Activated CD8-positive, alpha-beta T cell treated with anti-CD3 and anti-CD28 coated beads, Interleukin-2, amount 10 ng/mL, durations not matched to agents 7 days and 5 days (primary cell): ENCODE data around the gene STX8. TPM values are rescaled to one million over a fixed set of nuclear protein-coding genes. Genes with fewer than 3 reads are reported as not detected.
A peak's percentile ranks its signal among the peaks of the same experiment; 100 is the strongest.

Source experiments
- ATAC-seq: fragments of 150-1000 bp; cut with Tn5 transposase; one replicate; pipeline ENCODE4 v1.10.0; 2021; ENCODE audit warnings: moderate library complexity
- CTCF ChIA-PET: fragments of 350-600 bp; sonication (Branson Sonifier 250); formaldehyde crosslinking; loops from one replicate; lab custom pipeline; 2021; ENCODE audit warnings: antibody characterized with exemption; lab: Charles Lee
- POLR2A ChIA-PET: fragments of 350-600 bp; sonication (Branson Sonifier 250); formaldehyde crosslinking; loops from one replicate; lab custom pipeline; 2021; ENCODE audit warnings: antibody characterized with exemption; lab: Charles Lee
- DNase-seq: peaks from one replicate; pipeline ENCODE4 v3.0.0-alpha.2; 2020
- H3K27ac Mint-ChIP-seq: one replicate; pipeline ENCODE4 v1.8.0; 2021; ENCODE audit warnings: mild to moderate bottlenecking, mixed read lengths
- H3K27me3 Mint-ChIP-seq: one replicate; pipeline ENCODE4 v1.8.0; 2021; ENCODE audit warnings: low read depth, mixed read lengths
- H3K36me3 Mint-ChIP-seq: one replicate; pipeline ENCODE4 v1.8.0; 2021; ENCODE audit warnings: low read depth, mixed read lengths
- H3K4me1 Mint-ChIP-seq: one replicate; pipeline ENCODE4 v1.8.0; 2021; ENCODE audit warnings: low read depth, mixed read lengths
- H3K4me3 Mint-ChIP-seq: one replicate; pipeline ENCODE4 v1.8.0; 2021; ENCODE audit warnings: mild to moderate bottlenecking, mixed read lengths
- H3K9me3 Mint-ChIP-seq: one replicate; pipeline ENCODE4 v1.8.0; 2022; ENCODE audit warnings: mixed read lengths; ENCODE audit not compliant: insufficient read depth
- total RNA-seq, 2 experiments: library from RNA; stranded (reverse); gene quantifications; one replicate each; pipeline ENCODE4 v1.2.3, GENCODE V29; 2021

Gene STX8
- total RNA-seq, 2 experiments from 2014 or later: 71.0 to 78.5 TPM

DNA sequence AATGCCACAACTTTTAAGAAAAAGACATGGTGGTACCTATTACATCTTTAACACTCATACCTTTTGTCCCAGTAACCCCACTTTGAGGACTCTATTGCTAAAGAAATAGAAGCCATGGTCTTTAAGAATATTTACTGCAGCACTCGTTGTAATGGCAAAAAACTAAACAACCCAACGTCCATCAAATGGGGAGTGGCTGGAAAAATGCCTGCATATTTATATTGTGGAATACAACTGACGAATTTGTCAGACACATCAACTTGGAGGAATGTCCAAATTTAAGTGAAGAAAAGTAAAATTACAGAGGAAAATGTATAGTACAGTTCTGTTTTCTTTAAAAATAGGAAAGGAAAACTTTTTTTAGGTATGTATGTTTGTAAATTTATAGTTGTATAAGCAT is 47.8 kb downstream of the STX8 start:
- Mint-ChIP-seq H3K4me3 (no peak overlapping the region), H3K27me3 (no peaks in the 10 kb centered on the region), H3K4me1 (peaks cover 6% of the 10 kb centered on the region), H3K9me3 (no peaks in the 10 kb centered on the region), H3K27ac (no peak overlapping the region), H3K36me3 (no peaks in the 10 kb centered on the region)
- ATAC-seq (no peak), DNase-seq (no peak)
- ChIA-PET POLR2A (no interaction called here), CTCF (interaction anchor here (1.0 kb wide), 1 partner anchor 7 kb away, joined by 3 read pairs; no protein-coding TSS in a partner anchor)

DNA sequence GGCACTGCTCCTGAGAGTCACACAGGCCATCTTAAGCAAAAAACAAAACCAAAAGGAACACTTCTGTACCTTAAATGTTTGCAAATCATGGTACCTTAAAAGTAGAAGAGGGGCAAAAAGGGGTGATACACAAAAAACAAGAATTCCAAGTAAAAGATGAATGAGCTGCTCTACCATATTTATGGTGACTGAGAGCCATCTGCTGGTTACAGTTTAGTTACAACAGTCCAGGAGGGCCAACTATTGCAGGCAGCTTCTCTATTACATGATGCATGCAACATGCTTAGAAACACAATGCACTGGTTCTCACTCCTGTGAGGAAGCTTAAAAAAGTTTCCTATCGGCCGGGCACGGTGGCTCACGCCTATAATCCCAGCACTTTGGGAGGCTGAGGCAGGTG is 53.5 kb downstream of the STX8 start:
- Mint-ChIP-seq H3K27me3 (no peaks in the 10 kb centered on the region), H3K4me3 (no peak overlapping the region), H3K4me1 (peaks cover 13% of the 10 kb centered on the region), H3K9me3 (no peaks in the 10 kb centered on the region), H3K36me3 (no peaks in the 10 kb centered on the region), H3K27ac (no peak overlapping the region)
- ChIA-PET POLR2A (no interaction called here), CTCF (interaction anchor here (0.8 to 1.8 kb wide), 9 partner anchors 9 to 407 kb away, joined by 3 to 8 read pairs (median 4); no protein-coding TSS in a partner anchor)
- no peak for ATAC-seq
- peak; percentile 32 for DNase-seq

DNA sequence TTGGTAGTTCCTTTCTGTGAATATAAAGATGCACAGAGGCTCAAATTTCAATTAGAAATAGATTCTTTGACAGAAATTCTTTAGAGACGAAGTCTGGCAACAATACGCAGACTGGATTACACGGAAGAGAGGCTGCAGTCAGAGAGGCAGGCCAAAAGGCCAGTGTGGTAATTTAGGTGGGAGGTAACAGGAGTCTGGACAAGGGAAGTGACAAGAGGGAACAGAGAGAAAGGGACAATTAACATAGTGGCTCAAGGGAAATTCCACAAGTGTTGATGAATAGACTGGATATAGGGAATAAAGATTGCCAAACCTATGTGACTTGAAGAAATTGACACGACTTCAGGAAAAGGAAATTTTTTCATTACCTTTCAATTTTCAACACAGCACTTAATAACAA is 54.6 kb downstream of the STX8 start:
- no peak for ATAC-seq
- Mint-ChIP-seq H3K27me3 (no peaks in the 10 kb centered on the region), H3K9me3 (no peaks in the 10 kb centered on the region), H3K36me3 (no peaks in the 10 kb centered on the region), H3K27ac (no peak overlapping the region), H3K4me3 (no peak overlapping the region), H3K4me1 (peaks cover 16% of the 10 kb centered on the region)
- ChIA-PET CTCF (interaction anchor here (0.7 to 1.8 kb wide), 2 partner anchors 118 to 338 kb away, joined by 3 to 6 read pairs; no protein-coding TSS in a partner anchor), POLR2A (no interaction called here)
- no peak for DNase-seq

DNA sequence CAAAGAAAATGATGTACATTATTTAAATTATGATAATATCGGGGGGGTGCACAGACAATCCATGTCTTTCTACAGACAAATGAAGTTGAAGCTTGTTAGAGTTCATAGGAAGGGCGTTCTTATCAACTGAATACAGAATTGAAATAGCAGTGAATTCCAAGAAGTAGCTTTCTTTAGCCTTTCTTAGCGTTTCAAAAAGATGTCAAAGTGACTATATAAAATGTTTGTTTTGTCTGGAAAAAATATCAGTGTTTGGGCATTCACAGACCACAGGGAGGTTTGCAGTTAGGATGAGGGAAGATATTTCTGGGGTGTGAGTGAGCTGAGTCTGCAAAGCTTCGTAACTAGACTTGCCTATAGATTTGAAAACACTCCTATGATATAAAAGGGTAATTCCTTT is 55.0 kb downstream of the STX8 start:
- ATAC-seq: no peak
- ChIA-PET POLR2A (no interaction called here), CTCF (interaction anchor here (0.7 to 1.8 kb wide), 3 partner anchors 8 to 337 kb away, joined by 3 to 6 read pairs (median 3); no protein-coding TSS in a partner anchor)
- peaks cover 16% of the 10 kb centered on the region for H3K4me1 Mint-ChIP-seq
- no peaks in the 10 kb centered on the region for H3K36me3 Mint-ChIP-seq
- no peak overlapping the region for H3K27ac Mint-ChIP-seq
- no peak overlapping the region for H3K4me3 Mint-ChIP-seq
- H3K9me3 Mint-ChIP-seq: no peaks in the 10 kb centered on the region
- DNase-seq: no peak
- H3K27me3 Mint-ChIP-seq: no peaks in the 10 kb centered on the region

DNA sequence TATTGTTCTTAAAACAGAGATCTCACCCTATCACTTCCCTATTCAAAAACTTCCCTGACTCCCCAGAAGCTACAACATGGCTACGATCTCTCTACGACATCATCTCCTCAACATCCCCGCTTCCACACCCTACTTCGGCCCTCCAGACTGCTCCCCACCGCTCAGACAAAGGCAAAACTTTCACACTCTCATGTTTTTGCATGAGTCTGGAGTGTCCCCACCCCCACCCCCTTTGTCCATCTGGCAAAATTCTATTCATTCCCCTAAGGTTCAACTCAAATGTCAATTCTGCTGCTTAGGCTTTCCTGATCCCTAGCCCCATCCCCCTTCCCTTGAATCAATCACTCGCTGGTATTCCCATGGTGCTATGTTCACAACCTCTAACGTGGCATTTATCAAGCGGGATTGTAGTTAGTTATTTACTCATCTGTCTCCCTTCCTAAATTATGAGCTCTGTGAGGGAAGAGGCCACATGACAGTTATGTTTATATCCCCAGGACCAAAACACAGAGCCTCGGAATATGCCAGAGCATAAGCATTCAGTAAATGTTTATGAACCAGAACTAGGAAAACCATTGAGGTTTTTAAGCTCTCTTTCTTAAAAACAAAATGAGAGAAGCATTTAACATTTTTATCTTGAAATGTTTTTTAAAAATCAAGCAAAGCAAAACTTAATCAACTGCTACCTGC is 55.9 kb downstream of the STX8 start:
- no peak for ATAC-seq
- ChIA-PET POLR2A (no interaction called here), CTCF (interaction anchor here (0.7 to 1.8 kb wide), 2 partner anchors 9 to 117 kb away, joined by 3 to 6 read pairs; no protein-coding TSS in a partner anchor)
- no peak overlapping the region for H3K4me3 Mint-ChIP-seq
- no peak for DNase-seq
- no peak overlapping the region for H3K27ac Mint-ChIP-seq
- H3K36me3 Mint-ChIP-seq: no peaks in the 10 kb centered on the region
- peaks cover 16% of the 10 kb centered on the region for H3K4me1 Mint-ChIP-seq
- H3K27me3 Mint-ChIP-seq: no peaks in the 10 kb centered on the region
- H3K9me3 Mint-ChIP-seq: no peaks in the 10 kb centered on the region

DNA sequence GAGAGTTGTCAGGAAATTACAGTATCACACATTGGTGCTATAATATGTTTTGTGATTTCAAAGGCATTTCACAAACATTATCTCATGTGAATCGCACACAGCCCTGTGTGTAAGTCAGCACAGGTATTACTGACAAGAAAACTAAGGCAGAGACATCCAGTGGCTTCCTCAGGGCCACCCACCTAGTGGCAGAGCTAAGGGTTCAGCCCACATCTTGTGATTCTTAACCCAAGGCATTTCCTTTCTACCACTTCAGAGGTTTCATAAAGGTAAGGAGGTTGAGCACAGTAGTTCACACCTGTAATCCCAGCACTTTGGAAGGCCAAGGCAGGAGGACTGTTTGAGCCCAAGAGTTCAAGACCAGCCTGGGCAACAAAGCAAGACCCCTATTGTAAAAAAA is 58.2 kb downstream of the STX8 start:
- H3K27me3 Mint-ChIP-seq: no peaks in the 10 kb centered on the region
- CTCF ChIA-PET: interaction anchor here (1.4 kb wide), 1 partner anchor 47 kb away, joined by 4 read pairs; no protein-coding TSS in a partner anchor
- ATAC-seq (peak; percentile 90), DNase-seq (peak; percentile 60)
- H3K4me1 Mint-ChIP-seq: peaks cover 16% of the 10 kb centered on the region
- H3K4me3 Mint-ChIP-seq: no peak overlapping the region
- no peaks in the 10 kb centered on the region for H3K9me3 Mint-ChIP-seq
- H3K36me3 Mint-ChIP-seq: no peaks in the 10 kb centered on the region
- POLR2A ChIA-PET: interaction anchor here (0.7 kb wide), 1 partner anchor 48 kb away, joined by 3 read pairs; no protein-coding TSS in a partner anchor
- no peak overlapping the region for H3K27ac Mint-ChIP-seq

DNA sequence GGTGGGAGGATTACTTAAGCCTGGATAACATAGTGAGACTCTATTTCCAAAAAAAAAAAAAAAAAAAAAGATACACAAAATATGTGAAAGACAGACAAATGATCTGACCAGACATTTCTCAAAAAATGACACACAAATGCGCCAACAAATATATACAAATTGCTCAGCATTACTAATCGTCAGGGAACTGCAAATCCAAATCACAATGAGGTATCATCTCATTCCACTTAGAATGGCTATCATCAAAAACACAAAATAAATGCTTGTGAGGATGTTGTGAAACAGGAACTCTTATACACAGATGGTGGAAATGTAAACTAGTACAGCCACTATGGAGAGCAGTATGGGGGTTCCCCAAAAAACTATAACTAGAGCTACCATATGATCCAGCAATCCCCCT is 62.4 kb downstream of the STX8 start:
- no peaks in the 10 kb centered on the region for H3K27me3 Mint-ChIP-seq
- H3K4me1 Mint-ChIP-seq: peaks cover 20% of the 10 kb centered on the region
- H3K9me3 Mint-ChIP-seq: peaks cover 14% of the 10 kb centered on the region
- H3K36me3 Mint-ChIP-seq: peaks cover 15% of the 10 kb centered on the region
- ATAC-seq: no peak
- no peak for DNase-seq
- no peak overlapping the region for H3K27ac Mint-ChIP-seq
- H3K4me3 Mint-ChIP-seq: no peak overlapping the region
- POLR2A ChIA-PET: no interaction called here
- CTCF ChIA-PET: interaction anchor here (0.9 to 1.0 kb wide), 2 partner anchors 9 to 16 kb away, joined by 3 read pairs; no protein-coding TSS in a partner anchor

DNA sequence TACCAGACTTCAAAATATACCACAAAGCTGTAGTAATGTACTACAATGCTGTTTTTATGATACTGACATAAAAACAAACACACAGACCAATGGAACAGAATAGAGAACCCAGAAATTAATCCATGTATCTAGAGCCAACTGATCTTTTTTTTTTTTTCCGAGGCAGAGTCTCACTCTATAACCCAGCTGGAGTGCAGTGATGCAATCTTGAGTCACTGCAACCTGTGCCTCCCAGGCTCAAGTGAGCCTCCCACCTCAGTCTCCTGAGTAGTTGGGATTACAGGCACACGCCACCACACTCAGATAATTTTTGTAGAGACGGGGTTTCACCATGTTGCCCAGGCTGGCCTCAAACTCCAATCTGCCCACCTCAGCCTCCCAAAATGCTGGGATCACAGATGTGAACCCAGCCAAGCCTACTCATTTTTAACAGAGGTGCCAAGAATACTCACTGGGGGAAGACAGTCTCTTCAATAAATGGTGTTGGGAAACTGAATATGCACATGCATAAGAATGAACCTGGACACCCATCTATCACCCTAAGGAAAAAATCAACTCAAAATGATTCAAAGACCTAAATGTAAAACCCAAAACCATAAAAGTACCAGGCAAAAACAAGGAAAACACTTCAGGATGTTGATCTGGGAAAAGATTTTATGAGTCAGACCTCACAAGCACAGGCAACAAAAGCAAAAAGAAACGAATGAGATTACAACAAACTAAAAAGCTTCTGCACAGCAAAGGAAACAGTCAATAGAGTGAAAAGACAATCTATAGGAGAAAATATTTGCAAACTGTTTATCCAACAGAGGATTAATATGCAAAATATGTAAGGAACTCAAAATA is 63.1 kb downstream of the STX8 start:
- Mint-ChIP-seq H3K9me3 (peaks cover 18% of the 10 kb centered on the region), H3K4me1 (peaks cover 12% of the 10 kb centered on the region), H3K4me3 (no peak overlapping the region), H3K27me3 (no peaks in the 10 kb centered on the region), H3K36me3 (peaks cover 19% of the 10 kb centered on the region), H3K27ac (no peak overlapping the region)
- ChIA-PET CTCF (interaction anchor here (0.7 to 1.0 kb wide), 2 partner anchors 9 to 14 kb away, joined by 3 read pairs; no protein-coding TSS in a partner anchor), POLR2A (no interaction called here)
- ATAC-seq: no peak
- DNase-seq: no peak

DNA sequence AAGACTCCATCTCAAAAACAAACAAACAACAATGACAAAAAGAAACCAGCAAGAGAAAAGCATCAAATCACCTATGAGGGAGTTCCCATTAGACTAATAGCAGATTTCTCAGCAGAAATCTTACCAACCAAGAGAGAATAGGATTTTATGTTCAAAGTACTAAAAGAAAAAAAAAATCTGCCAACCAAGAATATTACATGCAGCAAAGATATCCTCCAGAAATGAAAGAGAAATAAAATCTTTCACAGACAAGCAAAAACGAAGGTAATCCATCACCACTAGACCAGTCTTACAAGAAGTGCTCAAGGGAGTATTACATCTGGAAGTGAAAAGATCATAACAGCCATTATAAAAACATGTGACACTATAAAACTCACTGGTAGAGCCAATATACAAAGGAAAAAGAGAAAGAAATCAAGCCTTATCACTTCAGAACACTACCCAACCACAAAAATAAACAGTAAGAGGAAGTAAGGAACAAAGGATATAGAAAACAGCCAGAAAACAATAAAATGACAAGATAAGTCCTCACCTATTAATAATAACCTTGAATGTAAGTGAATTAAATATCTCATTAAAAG is 66.3 kb downstream of the STX8 start:
- H3K36me3 Mint-ChIP-seq: peaks cover 25% of the 10 kb centered on the region
- peaks cover 18% of the 10 kb centered on the region for H3K9me3 Mint-ChIP-seq
- no peak overlapping the region for H3K27ac Mint-ChIP-seq
- peaks cover 5% of the 10 kb centered on the region for H3K4me1 Mint-ChIP-seq
- no peak overlapping the region for H3K4me3 Mint-ChIP-seq
- CTCF ChIA-PET: no interaction called here
- ATAC-seq (no peak), DNase-seq (no peak)
- H3K27me3 Mint-ChIP-seq: no peaks in the 10 kb centered on the region
- POLR2A ChIA-PET: no interaction called here

DNA sequence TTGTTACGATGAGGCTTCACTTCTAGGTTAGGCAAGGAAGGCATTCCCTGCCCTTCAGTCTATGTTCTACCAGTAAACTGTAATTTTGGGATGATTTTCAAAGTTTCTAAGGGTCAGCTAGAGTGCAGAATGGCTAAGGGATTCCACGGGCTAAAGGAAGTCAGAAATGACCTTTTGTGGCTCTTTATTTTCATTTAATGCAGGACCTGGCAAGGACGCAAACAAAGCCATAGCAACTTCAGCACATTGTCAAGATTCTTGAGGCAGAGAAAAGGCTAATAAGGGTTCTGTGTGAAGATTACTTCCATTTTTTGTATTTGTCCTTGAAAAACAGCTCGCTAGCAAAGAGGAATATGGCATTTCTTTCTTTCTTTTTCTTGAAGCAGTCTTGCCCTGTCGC is 76.6 kb downstream of the STX8 start:
- no peak overlapping the region for H3K4me3 Mint-ChIP-seq
- POLR2A ChIA-PET: no interaction called here
- H3K36me3 Mint-ChIP-seq: peaks cover 7% of the 10 kb centered on the region
- H3K4me1 Mint-ChIP-seq: no peaks in the 10 kb centered on the region
- no peak overlapping the region for H3K27ac Mint-ChIP-seq
- H3K9me3 Mint-ChIP-seq: no peaks in the 10 kb centered on the region
- ATAC-seq (no peak), DNase-seq (no peak)
- CTCF ChIA-PET: no interaction called here
- H3K27me3 Mint-ChIP-seq: no peaks in the 10 kb centered on the region

DNA sequence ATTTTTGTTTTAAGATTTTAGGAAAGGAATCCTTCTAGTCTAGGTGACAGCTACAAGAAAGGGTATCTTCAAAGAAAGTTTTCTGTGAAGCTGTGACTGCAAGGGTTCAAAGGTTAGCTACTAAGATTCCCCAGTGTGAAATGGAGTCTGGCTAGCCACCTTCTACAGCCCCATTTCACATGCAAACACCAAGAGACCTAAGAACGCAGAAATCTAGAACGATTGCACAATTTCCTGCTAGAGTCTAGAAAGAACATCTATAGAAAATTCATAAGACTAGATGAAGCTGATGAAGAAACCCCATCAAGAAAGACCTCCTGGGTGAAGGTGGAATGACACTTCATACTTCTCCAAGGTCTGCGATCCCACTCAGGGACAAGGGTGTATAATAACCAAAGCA is 77.1 kb downstream of the STX8 start:
- H3K9me3 Mint-ChIP-seq: no peaks in the 10 kb centered on the region
- ATAC-seq (no peak), DNase-seq (no peak)
- CTCF ChIA-PET: interaction anchor here (0.6 kb wide), 1 partner anchor 13 kb away, joined by 3 read pairs; no protein-coding TSS in a partner anchor
- H3K27ac Mint-ChIP-seq: no peak overlapping the region
- H3K36me3 Mint-ChIP-seq: peaks cover 7% of the 10 kb centered on the region
- no peaks in the 10 kb centered on the region for H3K27me3 Mint-ChIP-seq
- POLR2A ChIA-PET: no interaction called here
- H3K4me3 Mint-ChIP-seq: no peak overlapping the region
- H3K4me1 Mint-ChIP-seq: no peaks in the 10 kb centered on the region
